C4-2B (cell line): ENCODE results near the gene ERCC6L2.

Experiments used
- ZFX ChIP-seq: fragments of 450-650 bp; IDR thresholded peaks from 2 replicates; pipeline ENCODE4 v1.6.1; 2017
- TF ChIP-seq, protein P1 (sequence below): fragments of 450-650 bp; conservative IDR thresholded peaks from 2 replicates; pipeline ENCODE4 v1.5.1; 2017; ENCODE audit warnings: mild to moderate bottlenecking

GRCh38 chr9:95857124-95857523 lies 18.4 kb upstream of the ERCC6L2 start:
- TF ChIP-seq, protein P1, sequence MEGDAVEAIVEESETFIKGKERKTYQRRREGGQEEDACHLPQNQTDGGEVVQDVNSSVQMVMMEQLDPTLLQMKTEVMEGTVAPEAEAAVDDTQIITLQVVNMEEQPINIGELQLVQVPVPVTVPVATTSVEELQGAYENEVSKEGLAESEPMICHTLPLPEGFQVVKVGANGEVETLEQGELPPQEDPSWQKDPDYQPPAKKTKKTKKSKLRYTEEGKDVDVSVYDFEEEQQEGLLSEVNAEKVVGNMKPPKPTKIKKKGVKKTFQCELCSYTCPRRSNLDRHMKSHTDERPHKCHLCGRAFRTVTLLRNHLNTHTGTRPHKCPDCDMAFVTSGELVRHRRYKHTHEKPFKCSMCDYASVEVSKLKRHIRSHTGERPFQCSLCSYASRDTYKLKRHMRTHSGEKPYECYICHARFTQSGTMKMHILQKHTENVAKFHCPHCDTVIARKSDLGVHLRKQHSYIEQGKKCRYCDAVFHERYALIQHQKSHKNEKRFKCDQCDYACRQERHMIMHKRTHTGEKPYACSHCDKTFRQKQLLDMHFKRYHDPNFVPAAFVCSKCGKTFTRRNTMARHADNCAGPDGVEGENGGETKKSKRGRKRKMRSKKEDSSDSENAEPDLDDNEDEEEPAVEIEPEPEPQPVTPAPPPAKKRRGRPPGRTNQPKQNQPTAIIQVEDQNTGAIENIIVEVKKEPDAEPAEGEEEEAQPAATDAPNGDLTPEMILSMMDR = no peak
- TF ChIP-seq ZFX = no peak
